ENCODE data around the gene SH3RF2.

Gene SH3RF2

DNA sequence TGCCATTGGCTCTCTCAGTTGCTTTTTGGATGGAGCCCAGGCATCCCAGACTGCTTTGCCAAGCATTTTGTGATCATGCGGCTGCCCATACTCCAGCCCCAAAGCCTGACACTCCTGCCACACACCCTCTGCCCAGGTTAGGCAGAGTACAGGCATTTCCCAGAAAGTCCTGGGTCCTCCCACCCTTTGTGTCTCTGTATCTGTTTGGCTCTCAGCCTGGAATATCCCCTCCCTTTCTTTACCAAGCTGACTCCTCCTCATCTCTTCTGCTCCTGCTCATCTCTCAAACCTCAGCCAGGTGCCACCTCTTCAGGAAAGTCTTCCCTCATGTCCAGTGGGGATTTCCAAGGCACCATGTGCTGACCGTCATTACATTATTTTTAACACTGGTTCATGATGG lies 14.3 kb upstream of the SH3RF2 start:
- DNase-seq (ENCODE audit: low spot score), result no peak

DNA sequence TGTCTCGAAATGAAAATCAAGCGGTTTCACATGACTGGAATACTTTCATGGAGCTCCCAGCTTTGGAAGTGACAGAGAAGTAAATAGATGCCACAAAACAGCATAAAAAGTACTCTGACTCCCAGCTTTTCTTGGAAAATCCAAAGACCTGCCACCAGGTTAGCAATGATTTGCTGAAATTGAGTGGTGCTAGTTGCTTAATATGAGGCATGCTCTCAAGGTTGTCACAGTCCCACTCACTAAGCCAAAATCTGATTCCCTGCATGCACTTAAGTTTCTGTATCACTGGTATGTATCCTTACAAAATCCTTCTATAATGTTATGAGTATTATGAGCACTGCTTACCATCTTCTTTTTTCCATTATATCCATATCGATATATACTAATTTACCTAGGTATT lies 13.0 kb upstream of the SH3RF2 start:
- no peak for DNase-seq (ENCODE audit: low spot score)

DNA sequence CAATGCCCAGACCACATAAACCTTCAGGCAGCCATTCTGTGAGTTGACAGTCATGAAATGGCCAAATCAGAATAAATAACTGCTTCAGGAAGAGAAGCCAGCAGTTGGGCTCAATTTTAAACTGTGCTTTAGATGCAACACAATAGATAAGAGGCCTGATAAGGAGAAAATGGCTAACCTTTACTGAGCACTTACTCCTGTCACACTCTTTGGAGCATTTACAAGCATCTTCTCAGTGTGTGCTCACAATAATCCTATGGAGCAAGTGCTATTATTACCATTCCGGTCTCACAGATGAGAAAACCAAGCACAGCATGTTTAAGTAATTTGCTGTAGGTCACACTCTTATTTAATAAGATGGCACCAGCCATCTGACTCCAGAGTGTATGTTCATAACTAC lies 11.5 kb upstream of the SH3RF2 start:
- DNase-seq (ENCODE audit: low spot score), result no peak

DNA sequence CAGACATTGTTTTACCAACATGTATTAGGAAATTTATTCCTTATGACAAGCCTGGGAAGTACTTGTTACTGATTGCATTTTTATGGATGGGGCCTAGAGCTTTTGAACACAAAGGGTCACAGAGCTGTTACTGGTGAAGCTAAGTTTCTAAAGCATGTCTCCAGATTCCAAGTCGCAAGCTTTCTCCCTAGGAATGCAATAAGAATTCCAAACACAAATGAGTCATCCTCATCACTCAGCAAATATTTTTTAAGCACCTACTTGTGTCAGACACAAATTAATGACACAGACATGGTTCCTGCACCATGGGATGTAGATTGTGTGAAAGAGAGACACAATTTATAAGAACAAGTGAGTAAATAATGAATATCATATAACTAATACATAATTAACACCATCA lies 11.0 kb upstream of the SH3RF2 start:
- DNase-seq (ENCODE audit: low spot score), result no peak

DNA sequence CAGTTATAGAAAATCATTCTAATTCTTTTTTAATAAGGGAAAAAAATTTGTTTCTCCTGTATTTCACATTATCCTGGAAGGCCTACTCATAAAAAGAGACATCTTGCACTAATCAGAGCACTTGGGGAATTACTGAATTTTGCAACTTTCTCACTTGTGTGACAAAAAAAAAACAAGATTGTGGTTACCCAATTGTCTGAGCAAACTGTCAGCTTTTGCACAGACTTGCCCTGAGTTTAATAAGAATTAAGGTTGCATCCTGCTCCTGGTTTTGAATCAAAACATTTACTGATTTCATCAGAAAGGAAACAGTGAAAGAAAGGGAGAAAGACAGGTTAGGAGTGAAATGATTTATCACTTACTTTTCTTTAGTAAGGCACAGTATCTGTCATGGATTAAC lies 10.6 kb upstream of the SH3RF2 start:
- DNase-seq (ENCODE audit: low spot score), result no peak

DNA sequence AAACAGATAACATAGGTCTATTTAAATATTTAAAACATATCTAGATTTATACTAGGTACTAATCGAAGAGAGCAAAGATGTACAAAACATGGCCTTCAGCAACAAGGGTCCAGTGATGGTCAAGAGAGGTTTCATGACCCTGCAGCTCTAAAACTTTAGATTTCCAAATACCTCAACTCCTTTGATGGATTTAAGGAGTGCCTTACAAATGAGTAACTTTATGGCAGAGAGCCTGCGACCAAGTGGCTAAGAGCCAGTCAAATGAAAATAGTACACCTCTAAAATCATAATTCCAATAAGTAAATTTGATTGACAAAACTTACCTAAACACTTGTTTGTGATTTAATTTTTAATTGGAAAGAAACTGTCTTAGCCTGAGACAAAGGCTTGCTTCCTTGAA lies 4.7 kb upstream of the SH3RF2 start:
- no peak for DNase-seq (ENCODE audit: low spot score)

DNA sequence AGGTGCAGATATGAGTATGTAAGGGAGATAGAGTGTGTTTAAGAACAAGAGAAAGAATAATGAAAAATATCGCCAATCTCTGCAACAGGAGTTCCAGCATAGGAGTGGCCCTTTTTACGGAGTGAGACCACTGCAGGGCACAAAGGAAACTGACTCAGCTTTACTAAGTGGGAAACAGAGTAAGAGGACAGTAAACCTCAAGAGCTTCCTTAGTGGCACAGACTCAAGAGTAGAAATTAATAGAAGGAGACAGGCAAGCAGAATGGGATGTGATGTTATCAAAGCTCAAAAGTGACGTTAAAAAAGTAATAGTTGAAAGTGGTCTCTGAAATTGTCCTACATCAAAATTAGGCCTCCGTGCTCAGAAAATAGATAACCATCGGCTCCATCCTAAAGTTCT lies 2.1 kb upstream of the SH3RF2 start:
- no peak for DNase-seq (ENCODE audit: low spot score)

DNA sequence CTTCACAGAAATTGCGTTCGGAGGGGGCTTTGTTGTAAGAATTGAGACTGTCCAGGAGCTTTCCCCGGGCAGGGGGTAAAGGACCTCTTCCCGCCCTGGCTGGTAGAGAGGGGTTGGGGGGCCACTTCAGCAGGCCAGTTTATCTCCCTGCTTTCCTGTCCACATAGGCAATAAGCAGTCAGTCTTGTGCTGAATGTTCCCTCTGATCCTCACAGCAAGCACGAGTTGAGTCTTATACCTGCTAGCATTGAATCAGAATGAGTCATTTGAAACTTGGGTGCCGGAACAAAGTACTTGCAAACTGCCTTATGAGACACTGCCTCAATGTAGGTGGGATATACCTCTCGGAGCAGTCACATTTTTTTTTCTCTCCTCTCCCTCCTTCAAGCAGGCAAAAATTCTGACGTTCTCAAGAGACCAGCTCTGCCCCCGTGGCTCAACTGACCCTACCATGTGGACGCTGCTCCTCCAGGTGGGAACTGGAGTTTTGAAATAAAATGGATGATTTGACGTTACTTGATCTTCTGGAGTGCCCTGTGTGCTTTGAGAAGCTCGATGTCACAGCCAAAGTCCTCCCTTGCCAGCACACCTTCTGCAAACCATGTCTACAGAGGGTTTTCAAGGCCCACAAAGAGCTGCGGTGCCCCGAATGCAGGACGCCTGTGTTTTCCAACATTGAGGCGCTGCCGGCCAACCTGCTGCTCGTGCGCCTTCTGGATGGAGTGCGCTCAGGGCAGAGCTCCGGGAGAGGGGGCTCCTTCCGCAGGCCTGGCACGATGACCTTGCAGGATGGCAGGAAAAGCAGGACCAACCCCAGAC lies 1.3 kb downstream of the SH3RF2 start:
- DNase-seq (ENCODE audit: low spot score), result no peak

DNA sequence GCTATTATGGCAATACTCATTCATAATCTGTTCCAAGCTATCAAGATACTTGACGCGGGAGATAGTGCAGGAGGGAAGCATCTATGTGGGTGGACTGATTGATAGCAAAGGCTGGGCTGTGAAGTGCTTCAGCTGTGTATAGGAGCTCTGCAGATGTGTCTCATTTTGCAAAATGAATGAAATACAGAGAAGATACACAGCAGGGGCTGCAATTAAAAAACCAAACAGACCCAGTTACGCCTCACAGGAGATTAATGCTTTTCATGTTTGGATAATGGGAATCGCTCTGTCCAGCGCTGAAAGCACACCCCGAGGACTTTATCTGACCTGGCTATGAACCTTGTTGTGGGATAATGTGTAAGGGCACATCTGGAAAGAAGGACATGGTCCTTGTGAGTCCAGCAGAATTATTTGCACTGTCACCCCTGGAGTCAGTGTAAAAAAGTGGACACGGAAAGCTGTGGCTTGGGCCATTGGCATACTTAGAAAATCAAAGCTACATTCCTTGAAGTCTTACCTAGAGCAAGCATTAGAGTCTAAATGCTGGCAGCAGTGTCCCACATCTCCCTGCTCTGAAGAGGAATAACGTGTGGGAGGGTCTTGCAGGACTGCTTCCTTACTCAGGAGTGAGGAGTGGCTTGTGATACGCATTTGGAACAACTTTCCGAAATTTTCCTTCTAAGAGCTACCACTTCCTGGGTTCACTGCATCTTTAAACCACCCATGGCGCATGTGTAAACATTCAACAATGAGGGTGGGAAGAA lies 2.6 kb downstream of the SH3RF2 start:
- no peak for DNase-seq (ENCODE audit: low spot score)

DNA sequence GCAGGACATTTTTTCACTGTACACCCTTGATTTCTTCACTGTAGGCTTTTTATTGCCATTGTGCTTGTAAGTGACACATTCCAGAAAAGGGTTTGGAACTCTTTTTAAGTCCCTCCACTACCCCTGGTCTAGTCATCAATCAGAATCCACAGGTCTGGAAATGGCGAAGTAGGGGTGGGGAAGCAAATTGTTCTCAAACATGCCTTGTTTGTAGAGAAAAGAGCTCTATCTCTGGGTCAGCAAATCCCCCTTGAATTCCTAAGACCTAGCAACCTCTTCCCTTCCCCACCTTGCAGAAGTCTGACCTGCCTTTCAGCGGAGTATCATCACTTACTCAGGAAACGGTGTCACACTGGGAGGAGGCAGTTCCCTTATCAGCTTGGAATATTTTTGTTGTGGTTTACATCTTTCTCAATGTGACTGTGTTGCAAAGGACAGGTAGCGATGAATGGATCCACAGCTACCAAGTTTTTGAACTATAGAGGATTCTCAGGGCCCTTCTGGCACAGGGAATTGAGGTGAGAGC lies 3.2 kb downstream of the SH3RF2 start:
- no peak for DNase-seq (ENCODE audit: low spot score)

DNA sequence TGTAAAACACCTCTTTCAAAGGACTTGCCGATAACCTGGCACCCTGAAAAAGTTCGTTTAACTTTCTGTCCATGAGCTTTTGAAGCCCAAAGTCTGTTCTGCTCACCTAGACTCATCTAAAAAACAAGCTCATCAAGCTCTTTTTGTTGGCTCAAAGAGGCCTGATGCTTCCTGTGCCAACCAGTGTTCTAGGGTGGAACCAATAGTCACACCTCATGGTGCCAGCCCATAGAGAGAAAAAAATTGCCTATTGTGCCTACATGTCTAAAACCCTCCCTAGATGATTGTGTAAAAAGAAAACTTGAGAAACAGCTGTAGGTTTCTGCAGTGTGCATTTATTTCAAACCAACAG lies 4.7 kb downstream of the SH3RF2 start:
- no peak for DNase-seq (ENCODE audit: low spot score)

DNA sequence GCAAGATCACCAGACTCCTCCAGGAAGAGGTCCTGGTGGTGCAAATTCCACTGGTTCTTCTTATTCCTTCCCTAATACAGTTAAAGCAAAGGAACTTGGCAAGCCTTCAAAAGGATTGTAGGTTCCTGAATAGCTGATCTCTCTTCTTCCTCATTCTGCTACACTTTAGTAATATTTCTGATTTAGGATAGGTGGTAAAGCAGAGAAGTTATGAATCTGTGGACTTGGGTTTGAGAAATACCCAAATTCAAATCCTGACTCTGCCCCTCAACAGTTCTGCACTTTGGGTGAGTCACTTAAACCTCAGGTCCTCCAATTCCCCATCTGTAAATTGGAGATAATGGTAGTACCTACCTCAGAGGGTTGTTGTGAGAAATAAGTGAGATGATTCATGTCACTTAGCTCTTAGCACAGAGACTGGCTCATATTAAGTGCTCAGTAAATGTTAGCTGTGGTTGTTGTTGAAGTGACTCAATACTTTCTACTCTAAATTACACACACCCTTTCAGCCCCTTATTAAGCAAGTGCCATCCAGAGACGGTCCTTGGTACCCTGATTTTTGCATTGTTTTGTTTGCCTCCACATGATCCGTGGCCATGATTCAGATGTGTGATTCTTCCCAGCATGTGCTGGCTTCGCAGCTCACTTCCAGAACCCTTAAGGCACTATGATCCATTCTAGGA lies 5.2 kb downstream of the SH3RF2 start:
- DNase-seq (ENCODE audit: low spot score), result no peak

DNA sequence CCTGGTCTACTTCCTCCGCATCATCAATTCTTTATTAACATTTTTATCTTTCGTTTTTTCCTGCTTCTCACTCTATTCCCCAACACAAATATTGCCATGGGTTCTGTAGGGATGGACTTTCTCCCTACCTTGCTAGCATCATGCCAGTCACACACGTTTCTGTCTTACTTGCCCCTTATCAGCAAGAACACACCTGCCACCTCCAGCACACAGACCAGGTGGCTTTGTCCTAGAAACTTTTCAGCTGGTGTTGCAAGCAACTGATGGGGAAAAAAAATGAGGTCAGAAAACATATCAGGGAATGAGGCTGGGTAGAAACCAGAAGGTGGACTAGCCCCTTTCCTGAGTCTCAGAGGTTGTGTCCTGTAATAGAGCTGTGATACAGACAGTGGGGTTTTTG lies 5.8 kb downstream of the SH3RF2 start:
- no peak for DNase-seq (ENCODE audit: low spot score)

DNA sequence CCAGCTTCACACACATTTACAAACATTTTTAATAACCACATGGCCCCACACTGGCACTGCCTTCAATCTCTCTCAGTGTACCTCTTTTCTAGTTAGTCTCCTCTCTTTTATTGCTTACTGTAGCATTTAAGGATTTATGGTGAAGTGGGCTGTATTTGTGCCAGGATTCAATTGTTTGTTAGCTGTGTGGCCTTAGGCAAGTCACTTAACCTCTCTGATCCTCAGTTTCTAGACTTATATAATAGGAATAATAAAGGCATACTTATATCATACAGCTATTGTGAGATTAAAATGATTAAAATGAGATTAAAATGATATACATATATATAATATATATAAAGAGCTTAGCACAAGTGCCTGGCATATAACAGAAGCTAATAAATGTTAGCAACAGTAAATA lies 6.4 kb downstream of the SH3RF2 start:
- DNase-seq (ENCODE audit: low spot score), result no peak

DNA sequence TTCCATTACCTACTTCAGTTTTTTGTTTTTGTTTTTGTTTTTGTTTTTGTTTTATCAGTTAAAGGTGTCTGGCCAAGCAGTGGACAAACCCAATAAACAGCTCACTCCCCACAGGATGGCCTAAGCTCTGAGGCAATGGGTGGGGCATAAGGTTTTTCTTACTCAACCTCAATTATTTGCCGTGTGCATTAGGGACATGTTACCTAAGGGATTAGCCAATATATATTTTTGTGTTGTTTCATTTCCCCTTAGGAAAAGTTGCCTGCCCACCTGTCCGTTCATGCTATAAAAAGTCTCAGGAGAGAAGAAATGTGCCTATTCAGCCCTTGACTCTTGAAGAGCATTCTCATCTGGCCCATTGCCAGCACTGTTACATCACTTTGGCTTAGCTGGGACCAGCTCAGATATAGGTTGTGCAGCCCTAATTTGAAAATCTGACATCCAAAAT lies 7.3 kb downstream of the SH3RF2 start:
- no peak for DNase-seq (ENCODE audit: low spot score)

DNA sequence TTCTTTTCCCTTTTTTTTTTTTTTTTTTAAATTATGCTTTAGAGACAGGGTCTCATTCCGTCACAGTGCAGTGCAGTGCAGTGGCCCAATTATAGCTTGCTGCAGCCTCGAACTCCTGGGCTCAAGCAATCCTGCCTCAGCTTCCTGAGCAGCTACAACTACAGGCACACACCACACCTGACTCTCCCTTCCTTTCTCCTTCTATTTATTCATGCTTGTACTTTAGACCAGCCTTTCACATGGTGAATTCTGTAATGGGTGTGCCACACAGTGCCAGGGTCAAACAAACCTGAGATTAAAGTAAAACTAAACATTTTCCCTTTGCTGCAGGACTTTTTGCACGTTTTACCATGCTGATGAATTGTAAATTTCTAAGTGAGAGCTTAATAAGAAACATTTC lies 8.0 kb downstream of the SH3RF2 start:
- no peak for DNase-seq (ENCODE audit: low spot score)

DNA sequence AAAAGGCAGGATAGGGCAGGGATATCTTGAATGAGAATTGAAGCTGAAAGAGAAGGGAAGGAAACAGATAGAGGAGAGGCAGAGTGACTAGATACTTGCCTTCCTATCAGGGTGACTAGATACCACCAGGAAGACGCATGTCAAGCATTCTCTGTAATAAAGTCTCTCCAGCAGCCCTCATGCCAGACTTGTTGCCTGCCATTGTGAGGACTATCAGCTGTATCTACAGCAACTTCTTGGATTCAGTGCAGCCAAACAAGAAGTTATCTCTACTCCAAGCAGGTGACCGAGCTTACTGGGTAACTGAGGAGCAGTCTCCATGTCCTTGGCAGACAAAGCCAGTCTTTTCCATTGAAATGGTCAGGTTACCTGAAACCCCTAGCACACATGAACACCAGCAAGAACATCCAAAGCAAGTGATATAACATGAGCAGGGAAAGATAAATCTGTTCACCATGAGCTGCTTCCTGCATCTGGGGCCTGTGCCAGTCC lies 9.3 kb downstream of the SH3RF2 start:
- no peak for DNase-seq (ENCODE audit: low spot score)

DNA sequence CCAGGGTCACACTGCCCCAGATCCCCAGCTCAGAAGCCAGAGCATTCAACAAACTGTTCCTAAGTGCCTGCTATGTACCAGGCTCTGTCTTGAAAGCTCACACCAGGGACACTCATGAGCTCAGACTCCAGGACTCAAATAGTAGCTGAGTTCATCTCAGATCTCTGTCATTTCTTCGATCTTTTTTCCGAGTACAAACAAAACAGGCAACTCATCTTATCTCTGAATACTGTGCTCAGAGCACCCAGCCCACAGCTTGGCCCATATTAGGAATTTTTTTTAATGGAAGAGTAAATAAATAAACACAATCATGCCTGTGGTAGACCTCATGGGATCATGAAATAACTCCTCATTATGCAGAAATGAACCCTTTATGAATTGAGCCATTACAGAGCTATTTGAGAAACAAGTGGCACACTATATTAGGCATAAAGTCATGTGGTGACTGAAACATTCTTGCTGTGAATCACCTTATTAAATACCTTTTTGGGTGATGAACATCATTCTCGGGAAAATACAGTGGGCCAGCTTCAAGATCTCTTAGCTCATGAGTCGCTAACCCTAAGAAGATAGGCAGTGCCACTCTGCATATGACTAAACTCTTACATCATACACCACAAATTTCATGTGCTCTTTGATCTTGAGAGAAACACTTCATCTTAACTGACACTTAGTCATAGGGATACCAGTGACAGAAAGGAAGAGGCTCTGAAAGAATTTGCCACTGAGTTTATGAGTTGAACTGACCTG lies 9.9 kb downstream of the SH3RF2 start:
- DNase-seq (ENCODE audit: low spot score), result no peak

DNA sequence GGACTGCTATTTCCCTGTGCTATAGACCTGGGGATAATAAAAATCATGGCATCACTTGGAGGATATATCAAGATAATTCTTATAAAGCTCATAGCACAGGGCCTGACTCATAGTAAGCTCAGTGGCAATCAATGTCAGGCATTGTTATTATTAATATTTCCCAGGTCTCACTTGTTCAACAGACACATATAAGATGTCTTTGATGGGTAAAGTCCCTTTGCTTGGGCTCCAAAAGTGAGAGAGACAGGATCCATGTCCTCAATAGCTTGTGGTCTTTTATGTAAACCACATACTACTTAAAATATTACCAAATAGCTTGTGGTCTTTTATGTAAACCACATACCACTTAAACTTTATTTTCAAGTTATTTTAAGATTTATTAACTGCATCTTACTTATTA lies 11.2 kb downstream of the SH3RF2 start:
- DNase-seq (ENCODE audit: low spot score), result no peak

DNA sequence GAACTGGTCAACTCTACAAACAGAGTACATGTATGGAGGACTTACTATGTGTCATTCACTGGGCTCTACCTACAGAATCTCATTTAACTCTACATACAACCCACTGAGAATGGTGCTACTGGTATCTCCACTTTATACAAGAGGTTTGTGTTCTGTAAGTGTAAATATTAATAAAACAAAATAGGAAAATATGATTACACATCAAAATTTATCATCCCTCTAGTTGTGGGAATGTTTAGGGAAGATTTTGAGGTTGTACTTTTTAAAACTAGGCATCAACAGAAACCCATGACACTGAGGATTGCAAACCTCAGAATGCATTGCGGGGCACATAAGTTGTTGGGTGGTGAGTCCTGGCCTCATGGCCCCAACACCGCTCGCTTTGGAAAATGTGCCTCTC lies 11.7 kb downstream of the SH3RF2 start:
- DNase-seq (ENCODE audit: low spot score), result no peak

DNA sequence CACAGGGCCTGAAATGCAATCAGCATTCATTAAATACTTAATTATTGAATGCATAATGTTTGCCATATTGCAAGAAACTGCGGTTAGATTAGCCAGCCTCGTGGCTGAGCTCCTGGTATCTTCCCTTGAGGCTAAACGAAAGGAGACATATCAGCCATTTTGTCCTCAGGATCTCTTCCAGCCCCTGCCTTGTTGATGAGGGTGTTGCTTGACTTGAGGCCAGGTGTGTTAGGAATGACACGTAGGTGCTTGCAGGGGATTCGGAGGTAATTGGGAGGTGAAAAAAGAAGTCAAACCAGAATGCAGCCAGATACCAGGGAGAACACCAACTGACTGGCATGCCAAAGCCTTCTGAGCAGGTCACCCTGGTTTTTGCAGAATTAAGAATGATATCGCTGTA lies 12.5 kb downstream of the SH3RF2 start:
- DNase-seq (ENCODE audit: low spot score), result no peak

DNA sequence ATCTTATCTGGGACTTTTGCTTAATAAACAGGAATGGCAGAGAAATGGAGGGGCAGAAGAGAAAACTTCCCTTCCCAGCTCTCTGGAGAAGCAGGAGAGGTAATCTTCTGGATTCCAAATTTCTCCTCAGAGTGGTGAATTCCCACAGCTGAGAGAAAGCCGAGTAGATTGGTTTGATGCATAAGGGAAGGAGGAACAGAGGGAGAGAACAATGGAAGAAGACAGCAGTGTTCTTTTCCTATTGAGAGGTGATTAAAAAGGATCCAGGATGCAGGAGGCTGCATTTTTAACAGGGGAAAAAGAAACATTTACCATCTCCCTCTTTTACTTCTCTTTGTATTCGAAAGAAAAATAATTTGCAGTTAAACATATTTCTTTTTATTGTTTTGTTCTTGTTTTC lies 13.1 kb downstream of the SH3RF2 start:
- DNase-seq (ENCODE audit: low spot score), result no peak
